Stomach (tissue), 9 donors: Measurements from ENCODE around the gene ARL2BP. TPM values are rescaled to one million over a fixed set of nuclear protein-coding genes. Genes with fewer than 3 reads are reported as not detected.

Experiments
- DNase-seq, 2 donors: peaks; one replicate each; pipeline versions ENCODE4 v3.0.0 to v3.0.0-alpha.2; 2013 to 2019
- H3K27ac ChIP-seq, 5 donors: fragments of 200-600 bp in 4 of 5; sonication (generic) in 4 of 5; one replicate each; pipeline ENCODE4 v1.5.1; 2013 to 2019; ENCODE audit warnings: mild to moderate bottlenecking in 1 of 5, moderate library complexity in 1 of 5
- H3K27me3 ChIP-seq, 3 donors: fragments of 200-600 bp; sonication (generic); one replicate each; pipeline ENCODE4 v1.5.1; 2017 to 2019; ENCODE audit warnings: mixed run types in 1 of 3
- H3K36me3 ChIP-seq, 4 donors: fragments of 200-600 bp; sonication (generic); 1 replicate in 3 of 4; 2 replicates in 1 of 4; pipeline ENCODE4 v1.5.1; 2016 to 2019
- H3K4me1 ChIP-seq, 4 donors: fragments of 200-600 bp; sonication (generic); one replicate each; pipeline ENCODE4 v1.5.1; 2016 to 2019
- H3K4me3 ChIP-seq, 4 donors: fragments of 200-600 bp; sonication (generic) in 3 of 4; one replicate each; pipeline ENCODE4 v1.5.1; 2016 to 2019; ENCODE audit warnings: mild to moderate bottlenecking in 1 of 4
- H3K9me3 ChIP-seq, 4 donors: fragments of 200-600 bp; sonication (generic); one replicate each; pipeline ENCODE4 v1.5.1; 2016 to 2019
- CTCF ChIP-seq, 7 experiments: fragments of 450-650 bp in 4 of 7; fragments of 200-600 bp in 3 of 7; sonication (generic) in 3 of 7; IDR thresholded peaks; one replicate each; pipeline ENCODE4 v1.5.1; 2016 to 2019; ENCODE audit warnings: antibody characterized with exemption in 7 of 7, control low read depth in 2 of 7, mild to moderate bottlenecking in 1 of 7
- EP300 ChIP-seq: sonication (generic); formaldehyde crosslinking; IDR thresholded peaks from one replicate; pipeline ENCODE4 v1.6.1; 2017; ENCODE audit warnings: antibody characterized with exemption
- POLR2A ChIP-seq, 4 donors: fragments of 450-650 bp; IDR thresholded peaks; one replicate each; pipeline ENCODE4 v1.6.1; 2016; ENCODE audit warnings: antibody characterized with exemption in 4 of 4, control low read depth in 2 of 4, mild to moderate bottlenecking in 1 of 4, moderate library complexity in 1 of 4
- POLR2AphosphoS5 ChIP-seq, 3 donors: sonication (generic); formaldehyde crosslinking; IDR thresholded peaks; one replicate each; pipeline ENCODE4 v1.6.1; 2016; ENCODE audit warnings: antibody characterized with exemption in 3 of 3
- WGBS, 5 donors: extraction: QIAGEN DNeasy Blood & Tissue Kit in 3 of 5; methylation state at CpG; one replicate each; pipeline versions ENCODE4 v1.1.5 to v1.1.7; 2013 to 2018; 5-methylcytosine and 5-hydroxymethylcytosine counted together
- intact Hi-C: fragments of 100-400 bp; cut with DNase I; formaldehyde crosslinking; loops from one replicate; pipeline ENCODE4 v1.15.1; 2023; ENCODE audit warnings: low total_unique reads
- polyA plus RNA-seq, 3 donors: library from polyadenylated mRNA; stranded (reverse); fragments of 200-250 nt; gene quantifications; one replicate each; pipeline ENCODE4 v1.2.3, GENCODE V29; 2013
- total RNA-seq, 5 donors: library from RNA; depleted of rRNA; stranded (reverse); fragments of >200 nt; gene quantifications; one replicate each; pipeline versions ENCODE4 v1.1.0 to v1.2.3, GENCODE V29; 2014 to 2016
- donor health status: healthy with polysubstance abuse.
- donor health status: Bipolar disorder and iron deficiency.
- donor health status: healthy.

ARL2BP gene
- total and polyA plus RNA-seq, 8 donors, result 15.6 to 61.6 (median 43.2) TPM

GRCh38 chr16:57233944-57234706, 10.9 kb upstream of the ARL2BP start:
- TF ChIP-seq POLR2A (IDR thresholded peaks at IDR 0.05), result no peak
- TF ChIP-seq EP300, result no peak
- TF ChIP-seq CTCF (IDR thresholded peaks at IDR 0.05), result no peak
- no peak for TF ChIP-seq POLR2AphosphoS5 (IDR thresholded peaks at IDR 0.05)
- intact Hi-C loops, result no loop called here
- H3K9me3 ChIP-seq, result no peaks in the 10 kb centered on the region
- WGBS, 5 donors, result 87 to 93% (median 91%) methylated on average over 9 of the region's 9 CpGs
- peaks cover 54 to 100% (median 99%) of the 10 kb centered on the region in 4 donors for H3K36me3 ChIP-seq
- no peaks in the 10 kb centered on the region for H3K27me3 ChIP-seq
- DNase-seq, result no peak
- peaks cover 0 to 7% (median 1%) of the 10 kb centered on the region in 4 donors for H3K4me1 ChIP-seq
- H3K4me3 ChIP-seq, result no peak overlapping the region
- H3K27ac ChIP-seq, result no peak overlapping the region

- Histone ChIP-seq H3K4me1 (peaks cover 0 to 7% (median 1%) of the 10 kb centered on the region in 4 donors), H3K27ac (peak overlapping the region in 1 of 5 donors; percentile 10), H3K36me3 (peaks cover 54 to 100% (median 99%) of the 10 kb centered on the region in 4 donors), H3K27me3 (no peaks in the 10 kb centered on the region), H3K9me3 (no peaks in the 10 kb centered on the region), H3K4me3 (no peak overlapping the region)
- no peak for TF ChIP-seq CTCF (IDR thresholded peaks at IDR 0.05)
- TF ChIP-seq POLR2A (IDR thresholded peaks at IDR 0.05), result no peak
- TF ChIP-seq POLR2AphosphoS5 (IDR thresholded peaks at IDR 0.05), result no peak
- TF ChIP-seq EP300, result no peak
- intact Hi-C loops, result no loop called here
- DNase-seq, result no peak
Measured at GRCh38 chr16:57234707-57235092, 10.4 kb upstream of the ARL2BP start.

GRCh38 chr16:57235128-57236021, 9.7 kb upstream of the ARL2BP start:
- 60 to 74% (median 62%) methylated on average over 8 of the region's 8 CpGs for WGBS, 5 donors
- DNase-seq, result peak in 1 of 2 donors; percentile 51
- TF ChIP-seq POLR2AphosphoS5 (IDR thresholded peaks at IDR 0.05) (no peak), EP300 (no peak), POLR2A (IDR thresholded peaks at IDR 0.05) (no peak), CTCF (IDR thresholded peaks at IDR 0.05) (no peak)
- peaks cover 0 to 7% (median 1%) of the 10 kb centered on the region in 4 donors for H3K4me1 ChIP-seq
- H3K36me3 ChIP-seq, result peaks cover 50 to 100% (median 98%) of the 10 kb centered on the region in 4 donors
- H3K27me3 ChIP-seq, result no peaks in the 10 kb centered on the region
- H3K9me3 ChIP-seq, result no peaks in the 10 kb centered on the region
- intact Hi-C loops, result no loop called here
- peak overlapping the region in 1 of 5 donors; percentile 10 for H3K27ac ChIP-seq
- H3K4me3 ChIP-seq, result no peak overlapping the region

GRCh38 chr16:57236022-57236350, 9.1 kb upstream of the ARL2BP start:
- Histone ChIP-seq H3K27me3 (no peaks in the 10 kb centered on the region), H3K36me3 (peaks cover 44 to 97% (median 95%) of the 10 kb centered on the region in 4 donors), H3K4me3 (no peak overlapping the region), H3K4me1 (peaks cover 0 to 7% (median 1%) of the 10 kb centered on the region in 4 donors), H3K9me3 (no peaks in the 10 kb centered on the region), H3K27ac (no peak overlapping the region)
- no peak for TF ChIP-seq CTCF (IDR thresholded peaks at IDR 0.05)
- TF ChIP-seq EP300, result no peak
- TF ChIP-seq POLR2A (IDR thresholded peaks at IDR 0.05), result no peak
- no peak for TF ChIP-seq POLR2AphosphoS5 (IDR thresholded peaks at IDR 0.05)
- intact Hi-C loops, result no loop called here
- DNase-seq, result no peak
